ENCODE data around the gene DIS3L2. TPM values are rescaled to one million over a fixed set of nuclear protein-coding genes. Genes with fewer than 3 reads are reported as not detected.
"Not testable (repeated sequence)": the region's sequence is repeated elsewhere in the genome, so short reads cannot be mapped to it uniquely, and the experiment has no call there.

DIS3L2 gene
- total RNA-seq, 1 experiment from 2014 or later, result 28.5 TPM

DNA sequence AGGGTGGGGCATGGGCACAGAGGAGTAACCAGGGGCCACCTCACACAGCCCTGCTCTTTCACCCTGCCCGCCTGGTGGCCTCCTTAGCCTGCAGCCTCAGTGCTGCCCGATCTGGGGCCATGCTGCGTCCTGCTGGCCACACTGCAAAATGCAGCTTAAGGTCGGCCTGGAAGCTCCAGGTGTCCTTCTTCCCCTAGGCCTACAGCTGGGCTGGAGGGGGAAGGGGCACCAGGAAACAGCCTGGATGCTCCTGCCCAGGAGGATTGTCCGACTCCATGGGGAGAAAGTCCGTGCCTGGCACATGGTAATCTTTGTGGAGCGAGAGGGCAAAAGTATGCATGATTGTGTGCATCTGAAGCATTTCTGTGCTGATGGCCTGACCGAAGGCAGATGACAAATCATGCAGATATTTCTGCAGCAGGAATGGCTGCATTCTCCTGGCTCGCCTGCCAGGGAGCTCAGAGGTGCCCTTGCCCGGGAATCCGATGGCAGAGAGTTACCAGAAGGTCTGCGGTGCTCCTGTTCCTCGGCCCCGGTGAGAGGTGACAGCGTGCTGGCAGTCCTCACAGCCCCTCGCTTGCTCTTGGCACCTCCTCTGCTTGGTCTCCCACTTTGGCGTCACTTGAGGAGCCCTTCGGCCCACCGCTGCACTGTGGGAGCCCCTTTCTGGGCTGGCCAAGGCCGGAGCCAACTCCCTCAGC, 404.3 kb downstream of the DIS3L2 start:
- POLR2A ChIA-PET, result no interaction called here
- CTCF ChIA-PET, result interaction anchor here (0.7 to 6.4 kb wide), 27 partner anchors 11 to 465 kb away, joined by 3 to 78 read pairs (median 5); partner anchors contain the start of genes ALPG and ALPP
- DNase-seq (ENCODE audit: low spot score), result peak; percentile 71
- Mint-ChIP-seq H3K36me3 (no peaks in the 10 kb centered on the region), H3K4me1 (peaks cover 16% of the 10 kb centered on the region), H3K27me3 (ENCODE audit: low read depth) (no peaks in the 10 kb centered on the region; the same call in 1 of the 2 replicates), H3K27ac (no peak overlapping the region), H3K9me3 (peaks cover 11% of the 10 kb centered on the region; the same call in 1 of the 2 replicates), H3K4me3 (no peak overlapping the region)
- peak; percentile 75 for ATAC-seq
- TF ChIP-seq, protein P1, sequence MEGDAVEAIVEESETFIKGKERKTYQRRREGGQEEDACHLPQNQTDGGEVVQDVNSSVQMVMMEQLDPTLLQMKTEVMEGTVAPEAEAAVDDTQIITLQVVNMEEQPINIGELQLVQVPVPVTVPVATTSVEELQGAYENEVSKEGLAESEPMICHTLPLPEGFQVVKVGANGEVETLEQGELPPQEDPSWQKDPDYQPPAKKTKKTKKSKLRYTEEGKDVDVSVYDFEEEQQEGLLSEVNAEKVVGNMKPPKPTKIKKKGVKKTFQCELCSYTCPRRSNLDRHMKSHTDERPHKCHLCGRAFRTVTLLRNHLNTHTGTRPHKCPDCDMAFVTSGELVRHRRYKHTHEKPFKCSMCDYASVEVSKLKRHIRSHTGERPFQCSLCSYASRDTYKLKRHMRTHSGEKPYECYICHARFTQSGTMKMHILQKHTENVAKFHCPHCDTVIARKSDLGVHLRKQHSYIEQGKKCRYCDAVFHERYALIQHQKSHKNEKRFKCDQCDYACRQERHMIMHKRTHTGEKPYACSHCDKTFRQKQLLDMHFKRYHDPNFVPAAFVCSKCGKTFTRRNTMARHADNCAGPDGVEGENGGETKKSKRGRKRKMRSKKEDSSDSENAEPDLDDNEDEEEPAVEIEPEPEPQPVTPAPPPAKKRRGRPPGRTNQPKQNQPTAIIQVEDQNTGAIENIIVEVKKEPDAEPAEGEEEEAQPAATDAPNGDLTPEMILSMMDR (IDR thresholded peaks at IDR 0.05), result peak; percentile 40
- TF ChIP-seq ZNF423 (CRISPR knock-in tag; IDR thresholded peaks at IDR 0.05) (peak; percentile 74), TCF7 (CRISPR knock-in tag; IDR thresholded peaks at IDR 0.05; ENCODE audit: low read depth) (no peak)
- TF ChIP-seq, protein P2, sequence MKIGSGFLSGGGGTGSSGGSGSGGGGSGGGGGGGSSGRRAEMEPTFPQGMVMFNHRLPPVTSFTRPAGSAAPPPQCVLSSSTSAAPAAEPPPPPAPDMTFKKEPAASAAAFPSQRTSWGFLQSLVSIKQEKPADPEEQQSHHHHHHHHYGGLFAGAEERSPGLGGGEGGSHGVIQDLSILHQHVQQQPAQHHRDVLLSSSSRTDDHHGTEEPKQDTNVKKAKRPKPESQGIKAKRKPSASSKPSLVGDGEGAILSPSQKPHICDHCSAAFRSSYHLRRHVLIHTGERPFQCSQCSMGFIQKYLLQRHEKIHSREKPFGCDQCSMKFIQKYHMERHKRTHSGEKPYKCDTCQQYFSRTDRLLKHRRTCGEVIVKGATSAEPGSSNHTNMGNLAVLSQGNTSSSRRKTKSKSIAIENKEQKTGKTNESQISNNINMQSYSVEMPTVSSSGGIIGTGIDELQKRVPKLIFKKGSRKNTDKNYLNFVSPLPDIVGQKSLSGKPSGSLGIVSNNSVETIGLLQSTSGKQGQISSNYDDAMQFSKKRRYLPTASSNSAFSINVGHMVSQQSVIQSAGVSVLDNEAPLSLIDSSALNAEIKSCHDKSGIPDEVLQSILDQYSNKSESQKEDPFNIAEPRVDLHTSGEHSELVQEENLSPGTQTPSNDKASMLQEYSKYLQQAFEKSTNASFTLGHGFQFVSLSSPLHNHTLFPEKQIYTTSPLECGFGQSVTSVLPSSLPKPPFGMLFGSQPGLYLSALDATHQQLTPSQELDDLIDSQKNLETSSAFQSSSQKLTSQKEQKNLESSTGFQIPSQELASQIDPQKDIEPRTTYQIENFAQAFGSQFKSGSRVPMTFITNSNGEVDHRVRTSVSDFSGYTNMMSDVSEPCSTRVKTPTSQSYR (CRISPR knock-in tag; IDR thresholded peaks at IDR 0.05), result peak; percentile 25; the same call in 1 of the 2 replicates

DNA sequence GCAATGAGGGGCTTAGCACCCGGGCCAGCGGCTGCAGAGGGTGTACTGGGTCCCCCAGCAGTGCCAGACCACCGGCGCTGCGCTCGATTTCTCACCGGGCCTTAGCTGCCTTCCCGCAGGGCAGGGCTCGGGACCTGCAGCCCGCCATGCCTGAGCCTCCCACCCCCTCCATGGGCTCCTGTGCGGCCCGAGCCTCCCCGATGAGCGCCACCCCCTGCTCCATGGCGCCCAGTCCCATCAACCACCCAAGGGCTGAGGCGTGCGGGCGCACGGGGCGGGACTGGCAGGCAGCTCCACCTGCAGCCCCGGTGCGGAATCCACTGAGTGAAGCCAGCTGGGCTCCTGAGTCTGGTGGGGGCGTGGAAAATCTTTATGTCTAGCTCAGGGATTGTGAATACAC, 404.9 kb downstream of the DIS3L2 start:
- peak; percentile 15 for DNase-seq (ENCODE audit: low spot score)
- not testable (repeated sequence) for H3K9me3 Mint-ChIP-seq; H3K27me3 Mint-ChIP-seq (ENCODE audit: low read depth); H3K27ac Mint-ChIP-seq; H3K4me3 Mint-ChIP-seq; ATAC-seq; H3K36me3 Mint-ChIP-seq
- POLR2A ChIA-PET, result interaction anchor here (1.8 kb wide), 1 partner anchor 70 kb away, joined by 6 read pairs; no protein-coding TSS in a partner anchor
- H3K4me1 Mint-ChIP-seq, result peaks cover 16% of the 10 kb centered on the region
- CTCF ChIA-PET, result interaction anchor here (0.7 to 6.4 kb wide), 25 partner anchors 10 to 466 kb away, joined by 3 to 78 read pairs (median 7); partner anchors contain the start of genes ALPG and ALPP

GRCh38 chr2:232367016-232367415, 405.5 kb downstream of the DIS3L2 start:
- H3K27ac Mint-ChIP-seq, result no peak overlapping the region
- H3K4me3 Mint-ChIP-seq, result no peak overlapping the region
- TF ChIP-seq HMGXB4 (CRISPR knock-in tag; IDR thresholded peaks at IDR 0.05) (no peak), CREM (CRISPR knock-in tag; IDR thresholded peaks at IDR 0.05) (no peak), SOX15 (CRISPR knock-in tag; IDR thresholded peaks at IDR 0.05) (no peak), MYBL2 (CRISPR knock-in tag; IDR thresholded peaks at IDR 0.05) (no peak)
- TF ChIP-seq, protein P3, sequence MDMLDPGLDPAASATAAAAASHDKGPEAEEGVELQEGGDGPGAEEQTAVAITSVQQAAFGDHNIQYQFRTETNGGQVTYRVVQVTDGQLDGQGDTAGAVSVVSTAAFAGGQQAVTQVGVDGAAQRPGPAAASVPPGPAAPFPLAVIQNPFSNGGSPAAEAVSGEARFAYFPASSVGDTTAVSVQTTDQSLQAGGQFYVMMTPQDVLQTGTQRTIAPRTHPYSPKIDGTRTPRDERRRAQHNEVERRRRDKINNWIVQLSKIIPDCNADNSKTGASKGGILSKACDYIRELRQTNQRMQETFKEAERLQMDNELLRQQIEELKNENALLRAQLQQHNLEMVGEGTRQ (CRISPR knock-in tag; IDR thresholded peaks at IDR 0.05), result no peak
- TF ChIP-seq, protein P4, sequence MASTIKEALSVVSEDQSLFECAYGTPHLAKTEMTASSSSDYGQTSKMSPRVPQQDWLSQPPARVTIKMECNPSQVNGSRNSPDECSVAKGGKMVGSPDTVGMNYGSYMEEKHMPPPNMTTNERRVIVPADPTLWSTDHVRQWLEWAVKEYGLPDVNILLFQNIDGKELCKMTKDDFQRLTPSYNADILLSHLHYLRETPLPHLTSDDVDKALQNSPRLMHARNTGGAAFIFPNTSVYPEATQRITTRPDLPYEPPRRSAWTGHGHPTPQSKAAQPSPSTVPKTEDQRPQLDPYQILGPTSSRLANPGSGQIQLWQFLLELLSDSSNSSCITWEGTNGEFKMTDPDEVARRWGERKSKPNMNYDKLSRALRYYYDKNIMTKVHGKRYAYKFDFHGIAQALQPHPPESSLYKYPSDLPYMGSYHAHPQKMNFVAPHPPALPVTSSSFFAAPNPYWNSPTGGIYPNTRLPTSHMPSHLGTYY (CRISPR knock-in tag; IDR thresholded peaks at IDR 0.05), result no peak
- peak; percentile 7 for DNase-seq (ENCODE audit: low spot score)
- peaks cover 4% of the 10 kb centered on the region; the same call in 1 of the 2 replicates for H3K9me3 Mint-ChIP-seq
- H3K4me1 Mint-ChIP-seq, result peaks cover 15% of the 10 kb centered on the region
- ChIA-PET POLR2A (interaction anchor here (0.6 to 1.8 kb wide), 2 partner anchors 63 to 69 kb away, joined by 3 to 6 read pairs; no protein-coding TSS in a partner anchor), CTCF (interaction anchor here (0.5 to 6.4 kb wide), 35 partner anchors 10 to 466 kb away, joined by 3 to 78 read pairs (median 6); partner anchors contain the start of genes ALPP and CHRND)
- H3K36me3 Mint-ChIP-seq, result no peaks in the 10 kb centered on the region
- H3K27me3 Mint-ChIP-seq (ENCODE audit: low read depth), result no peaks in the 10 kb centered on the region; the same call in 1 of the 2 replicates
- no peak for ATAC-seq

Measured in WTC11 (cell line).